22Rv1 (cell line): ENCODE measurements around the gene TGM2.

Source experiments
- H3K27ac ChIP-seq: fragments of 450-650 bp; 2 replicates; pipeline ENCODE4 v1.5.1; 2017
- ZFX ChIP-seq: fragments of 450-650 bp; IDR thresholded peaks from 2 replicates; pipeline ENCODE4 v1.6.1; 2017; ENCODE audit warnings: antibody characterized with exemption, borderline replicate concordance
- TF ChIP-seq, protein P1 (sequence below): fragments of 450-650 bp; IDR thresholded peaks from 2 replicates; pipeline ENCODE4 v1.5.1; 2017; ENCODE audit warnings: mild to moderate bottlenecking

Gene TGM2

DNA sequence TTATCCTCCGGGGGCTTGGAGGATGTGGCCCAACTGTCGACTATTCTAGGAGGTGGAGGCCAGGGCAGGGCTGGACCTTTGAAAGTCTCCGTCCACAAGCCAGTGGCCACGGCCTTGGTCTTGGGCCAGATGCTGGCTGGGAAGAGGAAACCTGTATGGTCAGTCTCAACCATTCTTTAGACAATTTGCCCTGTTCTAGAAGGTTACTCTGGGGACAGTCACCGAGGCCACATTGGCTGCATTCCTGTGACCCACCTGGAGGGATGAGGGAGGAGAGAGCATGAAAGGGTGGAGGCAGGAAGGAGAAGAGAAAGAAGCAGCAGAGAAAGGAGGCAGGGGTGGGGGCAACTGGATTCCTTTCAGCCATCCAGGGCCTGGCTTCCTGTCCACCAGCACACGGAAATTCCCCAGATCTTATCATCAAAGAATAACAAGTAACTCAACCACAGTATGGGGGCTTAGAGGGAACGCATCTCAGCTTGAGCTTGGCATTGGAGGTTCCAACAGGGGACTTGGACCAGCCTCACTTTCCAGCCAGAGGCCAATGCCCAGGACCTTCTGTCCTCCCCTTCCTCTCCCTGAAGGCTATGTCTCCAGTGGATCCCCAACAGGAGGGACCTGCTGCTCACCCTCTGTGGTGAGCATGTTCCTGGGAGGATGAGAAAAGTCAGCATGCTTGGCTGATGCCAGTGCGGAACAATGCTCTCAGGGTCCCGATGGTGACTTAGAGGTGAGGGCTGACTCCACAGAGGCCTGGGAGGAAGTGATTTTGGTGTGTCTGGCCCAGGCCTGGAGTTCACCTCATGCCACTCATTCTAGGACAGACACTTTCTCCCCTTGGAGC, 30.4 kb downstream of the TGM2 start:
- no peak overlapping the region for H3K27ac ChIP-seq
- no peak for TF ChIP-seq ZFX
- TF ChIP-seq, protein P1, sequence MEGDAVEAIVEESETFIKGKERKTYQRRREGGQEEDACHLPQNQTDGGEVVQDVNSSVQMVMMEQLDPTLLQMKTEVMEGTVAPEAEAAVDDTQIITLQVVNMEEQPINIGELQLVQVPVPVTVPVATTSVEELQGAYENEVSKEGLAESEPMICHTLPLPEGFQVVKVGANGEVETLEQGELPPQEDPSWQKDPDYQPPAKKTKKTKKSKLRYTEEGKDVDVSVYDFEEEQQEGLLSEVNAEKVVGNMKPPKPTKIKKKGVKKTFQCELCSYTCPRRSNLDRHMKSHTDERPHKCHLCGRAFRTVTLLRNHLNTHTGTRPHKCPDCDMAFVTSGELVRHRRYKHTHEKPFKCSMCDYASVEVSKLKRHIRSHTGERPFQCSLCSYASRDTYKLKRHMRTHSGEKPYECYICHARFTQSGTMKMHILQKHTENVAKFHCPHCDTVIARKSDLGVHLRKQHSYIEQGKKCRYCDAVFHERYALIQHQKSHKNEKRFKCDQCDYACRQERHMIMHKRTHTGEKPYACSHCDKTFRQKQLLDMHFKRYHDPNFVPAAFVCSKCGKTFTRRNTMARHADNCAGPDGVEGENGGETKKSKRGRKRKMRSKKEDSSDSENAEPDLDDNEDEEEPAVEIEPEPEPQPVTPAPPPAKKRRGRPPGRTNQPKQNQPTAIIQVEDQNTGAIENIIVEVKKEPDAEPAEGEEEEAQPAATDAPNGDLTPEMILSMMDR = no peak

DNA sequence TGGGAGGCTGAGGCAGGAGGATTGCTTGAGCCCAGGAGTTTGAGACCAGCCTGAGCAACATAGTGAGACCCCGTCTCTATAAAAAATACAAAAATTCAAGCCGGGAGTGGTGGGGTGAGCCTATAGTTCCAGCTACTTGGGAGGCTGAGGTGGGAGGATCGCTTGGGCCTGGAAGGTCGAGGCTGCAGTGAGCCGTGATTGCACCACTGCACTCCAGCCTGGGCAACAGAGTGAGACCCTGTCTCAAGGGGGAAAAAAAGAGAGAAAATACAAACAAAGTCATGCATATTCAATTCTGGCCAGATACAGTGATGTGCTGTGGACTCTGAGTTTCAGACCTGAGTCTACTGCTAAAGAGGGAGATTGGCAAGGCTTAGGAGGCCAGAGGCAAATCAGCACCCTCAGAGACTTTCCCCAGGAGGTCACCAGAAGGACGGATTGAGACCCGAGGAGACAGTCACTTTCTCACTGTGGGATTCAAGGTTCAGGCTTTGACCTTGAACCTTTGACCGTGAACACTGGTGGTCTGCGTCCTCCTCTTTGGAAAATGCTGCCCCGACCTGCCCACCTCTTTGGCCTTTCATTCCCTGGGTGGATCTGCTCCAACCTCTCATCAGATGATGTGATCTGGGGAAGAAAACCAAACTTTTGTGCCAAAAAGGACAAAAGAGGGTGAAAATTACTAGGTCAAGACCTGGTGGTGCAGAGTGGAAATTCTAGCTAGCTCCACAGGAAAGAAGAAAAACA, 31.2 kb downstream of the TGM2 start:
- H3K27ac ChIP-seq = no peak overlapping the region
- TF ChIP-seq ZFX = no peak
- TF ChIP-seq, protein P1 = no peak

DNA sequence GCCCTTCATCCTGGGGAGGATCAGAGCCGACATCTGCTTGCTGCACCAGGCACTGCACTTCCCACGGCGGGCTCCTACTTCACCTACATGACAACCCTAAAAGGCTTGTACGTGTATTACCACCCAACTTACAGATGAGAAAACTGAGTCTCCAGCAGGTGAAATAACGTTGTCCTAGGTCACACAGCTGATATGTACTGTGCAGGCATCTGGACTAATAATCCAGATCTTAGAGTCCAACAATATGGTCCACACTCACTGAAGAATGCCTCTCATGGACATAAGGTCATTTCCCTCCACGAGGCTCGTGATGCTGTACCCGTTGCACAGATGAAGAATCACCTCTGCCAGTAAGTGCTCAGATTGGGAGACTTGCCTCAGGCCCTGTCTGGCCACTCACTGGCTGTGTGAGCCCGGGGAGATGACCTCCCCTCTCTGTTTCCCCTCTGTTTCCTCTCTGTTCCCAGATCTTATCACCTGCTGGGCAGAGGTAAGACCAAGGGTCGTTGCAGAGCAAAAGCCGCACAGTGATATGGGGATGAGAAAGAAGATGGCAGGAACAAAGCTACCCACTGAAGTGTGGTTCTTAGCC, 32.1 kb downstream of the TGM2 start:
- TF ChIP-seq ZFX = no peak
- TF ChIP-seq, protein P1 = no peak
- H3K27ac ChIP-seq = no peak overlapping the region

DNA sequence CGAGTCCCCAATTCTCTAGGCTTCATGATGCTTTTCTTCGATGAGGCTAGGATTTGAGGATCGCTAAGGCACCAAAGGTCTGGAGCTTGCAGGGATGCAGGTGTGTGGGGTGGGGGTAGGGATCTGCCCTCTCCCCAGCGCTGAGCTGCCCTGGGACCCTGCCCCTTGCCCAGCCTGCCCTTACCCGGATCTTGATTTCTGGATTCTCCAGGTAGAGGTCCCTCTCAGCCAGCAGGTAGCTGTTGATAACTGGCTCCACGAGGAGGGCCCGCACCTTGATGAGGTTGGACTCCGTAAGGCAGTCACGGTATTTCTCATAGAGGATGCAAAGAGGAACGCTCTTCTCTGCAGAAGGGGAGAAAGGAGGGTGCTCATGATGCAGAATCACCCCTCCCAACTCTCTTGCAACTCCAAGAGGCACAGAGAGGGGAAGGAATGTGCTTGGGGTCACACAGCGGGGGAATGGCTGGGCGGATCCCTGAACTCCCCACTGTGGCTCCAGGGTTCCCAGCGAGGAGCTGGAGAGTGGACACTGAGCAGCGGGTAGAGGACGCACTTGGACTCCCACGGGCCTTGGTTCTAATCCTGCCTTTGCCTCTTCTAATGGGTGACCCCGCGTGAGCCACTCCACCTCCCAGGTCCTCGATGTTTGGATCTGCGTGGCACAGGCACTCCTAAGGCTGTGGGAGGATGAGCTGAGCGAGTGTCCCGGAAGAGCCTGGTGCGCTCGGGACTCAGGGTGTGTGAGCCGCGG, 32.7 kb downstream of the TGM2 start:
- H3K27ac ChIP-seq = no peak overlapping the region
- no peak for TF ChIP-seq ZFX

DNA sequence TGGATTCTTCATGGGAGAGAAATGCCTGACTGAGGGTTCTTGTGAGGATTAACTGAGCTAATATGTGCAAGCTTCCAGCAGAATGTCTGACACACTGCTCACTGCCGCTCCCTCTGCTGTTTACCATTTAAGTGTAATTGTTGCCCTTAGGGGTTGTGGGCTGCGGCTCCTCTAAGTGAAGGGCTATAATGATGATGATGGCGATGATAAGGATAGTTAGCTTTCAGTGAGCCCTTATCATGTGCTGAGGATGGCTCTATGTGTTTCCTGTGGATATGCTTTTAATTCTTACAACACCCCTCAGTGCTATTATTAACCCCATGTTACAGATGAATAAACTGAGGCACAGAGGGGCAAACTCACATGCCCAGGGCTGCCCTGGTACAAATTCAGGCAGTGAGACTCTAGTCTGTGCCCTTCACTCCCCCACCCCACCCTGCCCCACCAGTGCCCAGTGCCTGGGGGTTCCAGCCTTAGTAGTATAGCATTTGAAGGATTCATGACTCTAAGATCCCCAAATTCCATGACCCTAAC, 33.4 kb downstream of the TGM2 start:
- H3K27ac ChIP-seq = no peak overlapping the region
- TF ChIP-seq, protein P1 = no peak
- TF ChIP-seq ZFX = no peak

DNA sequence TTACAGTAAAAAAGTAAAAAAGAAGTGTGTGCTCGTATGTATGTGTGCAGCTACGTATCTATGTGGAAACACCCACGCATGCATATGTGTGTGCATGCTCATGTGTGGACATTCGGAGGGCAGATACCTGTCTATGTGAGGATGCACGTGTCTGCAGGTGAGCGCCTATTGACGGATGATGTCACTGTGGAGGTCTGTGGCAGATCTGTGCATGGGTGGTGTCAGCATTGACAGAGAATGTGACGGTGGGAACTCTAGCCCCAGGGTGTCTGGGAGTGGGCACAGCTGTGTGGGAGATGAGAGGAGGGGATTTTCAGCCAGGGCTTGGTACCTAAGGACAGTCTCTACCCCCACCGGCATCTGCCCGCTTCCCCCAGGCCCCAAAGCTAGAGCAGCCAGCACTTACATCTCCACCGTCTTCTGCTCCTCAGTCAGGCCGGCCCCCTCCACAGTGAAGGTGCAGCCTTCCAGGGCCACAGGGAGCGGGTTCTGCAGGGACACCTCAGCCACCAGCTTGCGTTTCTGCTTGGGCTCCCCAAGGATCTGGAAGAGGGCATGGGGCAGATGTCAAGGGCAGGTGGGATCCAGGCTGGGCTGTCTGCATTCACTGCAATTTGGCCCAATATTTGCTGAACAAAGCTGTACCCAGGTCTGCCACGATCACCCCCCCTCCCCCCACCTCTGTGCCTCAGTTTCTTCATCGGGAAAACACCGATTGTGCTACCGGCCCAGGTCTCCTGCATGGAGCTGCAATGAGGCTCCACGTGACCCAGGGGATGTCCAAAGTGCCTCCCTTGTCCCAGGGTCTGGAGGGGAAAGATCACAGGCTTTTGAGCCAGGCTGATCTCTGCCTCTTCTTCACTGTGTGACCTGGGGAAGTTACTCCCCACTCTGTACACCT, 34.1 kb downstream of the TGM2 start:
- TF ChIP-seq ZFX = no peak
- TF ChIP-seq, protein P1 = no peak
- H3K27ac ChIP-seq = no peak overlapping the region
